Activated T-helper 9 cell treated with anti-CD3 and anti-CD28 coated beads, Interleukin-2, amount 50 U/mL, for 16 hours (primary cell): ENCODE results near the gene SHC1.
A peak's percentile ranks its signal among the peaks of the same experiment; 100 is the strongest.

Source experiments
- DNase-seq: peaks from one replicate; pipeline ENCODE4 v3.0.0-alpha.2; 2020; ENCODE audit warnings: low read depth

The SHC1 gene

GRCh38 chr1:154937085-154937987, 33.2 kb downstream of the SHC1 start:
- DNase-seq: peak; percentile 81

DNA sequence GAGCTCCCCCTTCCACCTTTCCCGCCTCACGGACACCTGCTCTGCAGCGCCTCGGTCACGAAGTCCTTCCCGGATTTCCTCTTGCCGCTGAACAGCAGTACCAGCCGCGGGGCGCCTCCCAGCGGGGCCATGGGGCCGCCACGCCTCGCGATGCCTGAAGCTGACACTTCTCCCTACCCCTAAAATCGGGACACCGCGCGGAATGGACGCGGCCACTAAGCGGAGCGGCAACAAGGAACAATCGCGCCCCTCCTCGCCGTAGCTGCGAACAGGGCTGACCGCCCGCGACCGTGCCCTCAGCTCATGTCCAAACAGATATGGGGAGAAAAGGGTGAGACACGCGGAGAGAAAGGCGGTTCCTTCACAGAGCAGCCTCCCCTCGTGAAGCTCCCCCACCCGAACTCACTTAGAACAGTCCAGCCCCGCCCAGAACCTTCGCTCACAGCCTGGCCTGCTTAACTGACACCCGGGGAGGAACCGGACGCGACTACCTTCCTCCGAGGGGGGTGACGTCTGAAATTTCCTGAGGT, 33.9 kb downstream of the SHC1 start, which contains the start of gene PMVK:
Gene PMVK, minus strand, starts transcription at position 165 of the 530 bp plus-strand sequence. Its CDS starts 34 bp downstream, at position 131.
- peak; percentile 90 for DNase-seq

DNA sequence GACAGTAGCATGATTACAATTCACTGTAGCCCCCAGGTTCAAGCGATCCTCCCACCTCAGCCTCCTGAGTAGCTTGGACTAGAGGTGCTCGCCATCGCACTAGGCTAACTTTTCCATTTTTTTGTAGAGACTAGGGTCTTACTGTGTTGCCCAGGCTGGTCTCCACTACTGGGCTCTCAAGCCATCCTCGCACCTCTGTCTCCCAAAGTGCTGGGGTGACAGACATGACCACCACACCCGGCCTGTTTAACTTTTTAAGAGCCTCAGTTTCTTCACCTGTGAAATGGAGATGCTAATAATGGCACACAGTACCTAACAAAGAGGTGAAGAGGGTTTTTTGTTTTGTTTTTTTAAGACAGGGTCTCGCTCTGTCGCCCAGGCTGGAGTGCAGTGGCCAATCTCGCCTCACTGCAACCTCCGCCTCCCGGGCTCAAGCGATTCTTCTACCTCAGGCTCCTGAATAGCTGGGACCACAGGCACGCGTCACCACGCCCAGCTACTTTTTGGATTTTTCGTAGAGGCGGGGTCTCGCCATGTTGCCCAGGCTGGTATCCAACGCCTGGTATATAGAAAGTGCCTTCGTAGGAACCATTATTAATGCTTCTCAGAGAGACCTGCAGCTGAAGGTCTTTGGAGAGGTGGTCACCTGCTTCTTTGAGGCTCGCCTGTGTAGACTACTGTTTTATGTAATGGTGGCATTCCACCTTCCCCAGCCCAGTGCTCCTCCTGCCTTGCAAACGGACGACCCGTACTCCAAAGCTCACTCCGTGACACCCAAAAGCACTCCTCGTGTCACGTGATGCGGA, 34.6 kb downstream of the SHC1 start:
- DNase-seq: no peak

- DNase-seq: no peak
These were observed 36.1 kb downstream of the SHC1 start for GRCh38 chr1:154934358-154934948.

DNA sequence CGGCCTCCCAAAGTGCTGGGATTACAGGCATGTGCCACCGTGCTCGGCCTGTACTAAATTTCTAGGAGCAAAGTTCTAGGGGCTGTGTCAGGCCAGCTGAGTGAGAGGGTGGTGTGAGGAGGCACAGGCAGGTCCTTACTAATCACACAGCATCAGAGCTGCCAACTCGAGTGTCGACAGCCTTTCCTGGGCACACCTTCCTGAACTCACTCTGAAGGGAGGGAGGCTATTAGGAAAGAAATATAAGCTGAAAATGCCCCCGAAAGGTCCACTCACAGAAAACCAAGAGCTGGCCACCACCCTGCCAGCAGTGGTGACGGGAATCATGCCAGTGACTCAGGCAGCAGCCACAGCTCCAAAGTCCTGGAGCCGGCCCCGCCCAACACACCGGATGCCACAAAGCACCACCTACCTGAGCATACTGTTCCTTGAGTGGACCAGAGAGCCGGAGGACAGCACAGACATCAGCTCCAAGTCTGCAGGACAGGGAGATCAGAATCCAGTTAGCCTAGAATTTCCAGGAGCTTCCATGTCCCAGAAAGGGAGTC, 38.5 kb downstream of the SHC1 start:
- no peak for DNase-seq

GRCh38 chr1:154926201-154926600, 44.3 kb downstream of the SHC1 start:
- no peak for DNase-seq

DNA sequence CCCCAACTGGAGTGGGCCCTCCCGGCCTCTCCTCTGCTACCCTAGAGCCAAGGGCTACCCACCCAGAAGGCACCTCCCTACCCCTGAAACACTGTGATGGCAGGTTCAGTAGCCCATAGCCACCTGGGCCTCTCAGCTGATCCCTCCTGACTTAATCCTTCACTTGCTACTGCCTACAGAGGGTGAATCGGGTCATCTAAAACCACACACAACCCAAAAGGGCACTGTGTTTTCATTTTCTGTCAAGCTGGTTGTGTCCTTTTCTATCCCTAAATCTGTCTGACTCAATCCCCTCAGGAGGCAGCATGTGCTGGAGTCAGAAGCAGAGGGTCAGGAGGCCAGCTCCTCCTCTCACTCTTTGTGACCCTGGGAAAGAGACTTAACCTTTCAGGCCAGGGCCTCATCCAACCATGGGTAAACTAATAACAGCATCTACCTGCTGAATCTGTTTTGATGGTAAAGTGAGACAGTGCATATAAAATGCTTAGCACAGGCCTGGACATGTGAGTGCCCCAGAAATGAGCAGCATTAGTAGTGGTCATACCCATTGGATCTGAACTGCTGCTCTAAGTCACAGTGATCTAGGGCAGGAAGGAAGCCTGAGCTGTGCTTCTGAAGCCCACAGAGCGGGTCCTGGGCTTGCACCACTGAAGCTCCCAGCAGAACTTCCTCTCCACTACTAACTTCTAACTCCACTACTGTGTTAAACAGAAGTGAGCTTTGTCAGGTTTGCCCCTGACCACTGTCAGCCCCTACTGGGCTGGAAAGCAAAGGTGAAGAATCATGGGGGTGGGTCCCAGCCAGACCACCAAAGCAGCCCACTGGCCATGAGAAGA, 45.0 kb downstream of the SHC1 start:
- no peak for DNase-seq

DNA sequence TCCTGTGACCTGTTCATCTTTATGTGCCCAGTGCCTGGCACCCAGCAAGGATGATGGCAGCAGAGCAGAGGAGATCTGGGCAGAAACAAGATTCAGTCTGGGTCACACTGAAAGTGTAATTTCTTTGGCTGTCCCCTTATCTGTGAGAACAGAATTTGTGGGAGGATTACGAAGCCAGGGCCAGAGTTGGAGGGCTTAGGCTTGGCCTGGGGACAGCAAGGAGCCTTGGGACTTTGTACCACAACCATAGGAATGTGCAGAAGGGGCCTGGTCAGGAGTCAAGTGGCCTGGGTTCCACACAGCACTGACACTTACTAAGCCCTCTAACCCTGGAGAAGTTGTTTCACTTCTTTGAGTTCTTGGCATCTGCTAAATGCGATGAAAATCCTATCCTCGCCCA, 46.9 kb downstream of the SHC1 start:
- no peak for DNase-seq

- no peak for DNase-seq
These were observed 57.3 kb downstream of the SHC1 start for GRCh38 chr1:154913273-154913672.

DNA sequence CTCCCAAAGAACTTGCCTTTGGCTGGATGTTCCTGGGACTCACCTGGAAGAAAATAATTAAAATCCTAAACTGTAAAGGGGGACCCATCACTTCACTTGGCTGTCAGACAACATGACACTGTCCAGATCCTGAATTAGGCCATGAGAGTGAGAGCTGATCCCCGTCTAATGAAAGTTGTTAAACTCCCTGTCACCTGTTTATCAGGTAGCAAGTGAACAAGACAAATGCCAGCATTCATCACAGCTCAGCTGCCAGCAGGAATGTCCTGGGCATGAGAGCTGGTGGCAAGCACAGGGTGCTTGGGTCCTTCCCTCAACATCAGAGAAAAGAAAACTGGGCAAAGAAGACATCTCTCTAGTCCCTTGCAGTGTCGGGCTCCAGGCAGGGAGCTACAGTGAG, 57.8 kb downstream of the SHC1 start:
- no peak for DNase-seq
